Cerebellar cortex (tissue), 1 donor: ENCODE data around the gene NPR2.

Experiments used
- DNase-seq: peaks from one replicate; pipeline ENCODE4 v3.0.0-alpha.2; 2015; ENCODE audit warnings: low spot score

The NPR2 gene

GRCh38 chr9:35800530-35800929 lies 9.1 kb downstream of the NPR2 start:
- no peak for DNase-seq

- DNase-seq = no peak
These were observed 10.1 kb downstream of the NPR2 start for GRCh38 chr9:35801328-35802128.

GRCh38 chr9:35806101-35806500 lies 14.7 kb downstream of the NPR2 start:
- DNase-seq = no peak

- DNase-seq = no peak
These were observed 17.0 kb downstream of the NPR2 start for GRCh38 chr9:35808433-35808832.

GRCh38 chr9:35810122-35810521 lies 18.7 kb downstream of the NPR2 start:
- no peak for DNase-seq

- peak; percentile 62 for DNase-seq
These were observed 20.1 kb downstream of the NPR2 start for GRCh38 chr9:35811381-35812024.

GRCh38 chr9:35812025-35812602 lies 20.7 kb downstream of the NPR2 start, which contains the start of gene SPAG8:
SPAG8 (minus strand) TSS chr9:35812262; CDS start chr9:35812147, 115 bp downstream.
- peak; percentile 98 for DNase-seq

GRCh38 chr9:35813434-35814105 lies 22.2 kb downstream of the NPR2 start:
- peak; percentile 60 for DNase-seq

- peak; percentile 82 for DNase-seq
These were observed 22.9 kb downstream of the NPR2 start for GRCh38 chr9:35814106-35814840.

GRCh38 chr9:35814841-35815543 lies 23.6 kb downstream of the NPR2 start, which contains the start of gene HINT2:
HINT2 (minus strand) TSS chr9:35815042; CDS start chr9:35814979, 63 bp downstream.
- peak; percentile 100 for DNase-seq

GRCh38 chr9:35816708-35817107 lies 25.3 kb downstream of the NPR2 start:
- DNase-seq = no peak

GRCh38 chr9:35818341-35818740 lies 26.9 kb downstream of the NPR2 start:
- no peak for DNase-seq

- DNase-seq = no peak
These were observed 28.7 kb downstream of the NPR2 start for GRCh38 chr9:35820076-35820475.

GRCh38 chr9:35822926-35823325 lies 31.5 kb downstream of the NPR2 start:
- DNase-seq = no peak

GRCh38 chr9:35826071-35826701 lies 34.8 kb downstream of the NPR2 start:
- peak; percentile 76 for DNase-seq

- no peak for DNase-seq
These were observed 36.1 kb downstream of the NPR2 start for GRCh38 chr9:35827486-35827885.

GRCh38 chr9:35828716-35829083 lies 37.3 kb downstream of the NPR2 start, which contains the start of gene FAM221B:
FAM221B (minus strand) TSS chr9:35828732; CDS start chr9:35826161, 2,571 bp downstream.
- no peak for DNase-seq

GRCh38 chr9:35829084-35829763 lies 37.8 kb downstream of the NPR2 start, which contains the start of gene TMEM8B:
TMEM8B (plus strand) TSS chr9:35829228; CDS start chr9:35829448, 220 bp downstream.
- DNase-seq = peak; percentile 95

- DNase-seq = no peak
These were observed 38.3 kb downstream of the NPR2 start for GRCh38 chr9:35829764-35830096.

GRCh38 chr9:35831040-35831439 lies 39.6 kb downstream of the NPR2 start:
- DNase-seq = no peak
